K562 (cell line): Measurements from ENCODE around the gene TERC. TPM values are rescaled to one million over a fixed set of nuclear protein-coding genes. Genes with fewer than 3 reads are reported as not detected.

Source experiments
- CBFB ChIP-seq: sonication (generic); formaldehyde crosslinking; IDR thresholded peaks from 2 replicates; pipeline ENCODE4 v1.4.0; 2020; ENCODE audit warnings: mild to moderate bottlenecking, missing genetic modification reagents
- MCM2 ChIP-seq: fragments of 450-650 bp; IDR thresholded peaks from 2 replicates; pipeline ENCODE4 v1.6.1; 2017; ENCODE audit warnings: low read depth, mild to moderate bottlenecking
- PKNOX1 ChIP-seq: fragments of 450-650 bp; IDR thresholded peaks from 2 replicates; pipeline ENCODE4 v1.6.1; 2016
- RAD21 ChIP-seq, 2 experiments: fragments of 250-450 bp in 1 of 2; fragments of 450-650 bp in 1 of 2; sonication (Bioruptor Pico) in 1 of 2; formaldehyde crosslinking in 1 of 2; IDR thresholded peaks in 1 of 2; conservative IDR thresholded peaks in 1 of 2; 2 replicates each; pipeline versions ENCODE4 v1.4.0 to v1.8.0; 2020 to 2022; ENCODE audit warnings: mild to moderate bottlenecking in 2 of 2, moderate library complexity in 1 of 2
- SMC3 ChIP-seq: conservative IDR thresholded peaks from 2 replicates; pipeline ENCODE4 v1.6.1; 2011; ENCODE audit warnings: low read depth, low read length, improper control_type of control experiment; ENCODE audit not compliant: insufficient read depth
- ZNF121 ChIP-seq: sonication (generic); formaldehyde crosslinking; conservative IDR thresholded peaks from 2 replicates; pipeline ENCODE4 v1.8.0; 2022; ENCODE audit warnings: missing genetic modification reagents
- ZNF174 ChIP-seq: fragments of 250-450 bp; sonication (Bioruptor Pico); IDR thresholded peaks from 2 replicates; pipeline ENCODE4 v1.4.0; 2020; ENCODE audit warnings: mild to moderate bottlenecking
- ZNF408 ChIP-seq: fragments of 250-450 bp; sonication (Bioruptor Pico); IDR thresholded peaks from 2 replicates; pipeline ENCODE4 v1.4.0; 2020; ENCODE audit warnings: low read depth, mild to moderate bottlenecking, moderate library complexity
- ZNF444 ChIP-seq: fragments of 250-450 bp; sonication (Bioruptor Pico); IDR thresholded peaks from 2 replicates; pipeline ENCODE4 v1.4.0; 2020; ENCODE audit warnings: mild to moderate bottlenecking, moderate library complexity
- polyA plus RNA-seq, 8 experiments: library from polyadenylated mRNA; depleted of rRNA in 4 of 8; stranded (reverse) in 5 of 8; unstranded in 3 of 8; fragments of >200 nt; fragmentation: Nextera tagmentation in 2 of 8; fragmentation: Illumina TruSeq in 1 of 8; extraction: Ambion mirVana in 2 of 8; extraction: Trizol in 1 of 8; gene quantifications; 2 replicates each; pipeline versions ENCODE4 v1.2.1 to v1.2.3, GENCODE V29; 2011 to 2014; ENCODE audit warnings: inconsistent platforms in 1 of 8, missing spikeins in 1 of 8
- total RNA-seq, 7 experiments: library from RNA; depleted of rRNA in 6 of 7; stranded (reverse); fragments of >200 nt in 6 of 7; fragmentation: Illumina TruSeq in 2 of 7; extraction: Trizol in 2 of 7; gene quantifications; 2 replicates each; pipeline versions ENCODE4 v1.2.1 to v1.2.3, GENCODE V29; 2011 to 2021; ENCODE audit warnings: low replicate concordance in 1 of 7
- TF ChIP-seq, protein P1 (sequence below): sonication (generic); formaldehyde crosslinking; IDR thresholded peaks from 2 replicates; pipeline ENCODE4 v1.8.1; 2023; ENCODE audit warnings: mild to moderate bottlenecking, missing genetic modification reagents

The TERC gene
- total and polyA plus RNA-seq, 9 of the 15 experiments (the other 6 are each of a cell fraction or from before 2014, with no cell fraction given), result 0.77 to 234 (median 27.9) TPM; not detected in 3

- TF ChIP-seq, protein P1, sequence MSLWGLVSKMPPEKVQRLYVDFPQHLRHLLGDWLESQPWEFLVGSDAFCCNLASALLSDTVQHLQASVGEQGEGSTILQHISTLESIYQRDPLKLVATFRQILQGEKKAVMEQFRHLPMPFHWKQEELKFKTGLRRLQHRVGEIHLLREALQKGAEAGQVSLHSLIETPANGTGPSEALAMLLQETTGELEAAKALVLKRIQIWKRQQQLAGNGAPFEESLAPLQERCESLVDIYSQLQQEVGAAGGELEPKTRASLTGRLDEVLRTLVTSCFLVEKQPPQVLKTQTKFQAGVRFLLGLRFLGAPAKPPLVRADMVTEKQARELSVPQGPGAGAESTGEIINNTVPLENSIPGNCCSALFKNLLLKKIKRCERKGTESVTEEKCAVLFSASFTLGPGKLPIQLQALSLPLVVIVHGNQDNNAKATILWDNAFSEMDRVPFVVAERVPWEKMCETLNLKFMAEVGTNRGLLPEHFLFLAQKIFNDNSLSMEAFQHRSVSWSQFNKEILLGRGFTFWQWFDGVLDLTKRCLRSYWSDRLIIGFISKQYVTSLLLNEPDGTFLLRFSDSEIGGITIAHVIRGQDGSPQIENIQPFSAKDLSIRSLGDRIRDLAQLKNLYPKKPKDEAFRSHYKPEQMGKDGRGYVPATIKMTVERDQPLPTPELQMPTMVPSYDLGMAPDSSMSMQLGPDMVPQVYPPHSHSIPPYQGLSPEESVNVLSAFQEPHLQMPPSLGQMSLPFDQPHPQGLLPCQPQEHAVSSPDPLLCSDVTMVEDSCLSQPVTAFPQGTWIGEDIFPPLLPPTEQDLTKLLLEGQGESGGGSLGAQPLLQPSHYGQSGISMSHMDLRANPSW (CRISPR knock-in tag), result no peak
- no peak for TF ChIP-seq ZNF174 (CRISPR knock-in tag)
- peak; percentile 77 to 81 for TF ChIP-seq RAD21 (CRISPR knock-in tag; conservative IDR thresholded peaks at IDR 0.05 in 1 of 2, IDR thresholded peaks at IDR 0.05 in 1 of 2)
- TF ChIP-seq ZNF408 (CRISPR knock-in tag), result no peak
- TF ChIP-seq PKNOX1, result peak; percentile 81
- no peak for TF ChIP-seq ZNF444 (CRISPR knock-in tag)
- no peak for TF ChIP-seq ZNF121 (CRISPR knock-in tag)
- no peak for TF ChIP-seq MCM2
- TF ChIP-seq CBFB (CRISPR knock-in tag), result no peak
- TF ChIP-seq SMC3, result 0 out of 2 replicates have a peak, but pooled peaks have one; percentile 5
Measured at GRCh38 chr3:169744366-169745054, 20.4 kb downstream of the TERC start (continued).
